ENCODE measurements around the gene SLC6A13. TPM values are rescaled to one million over a fixed set of nuclear protein-coding genes. Genes with fewer than 3 reads are reported as not detected.
"Not testable (repeated sequence)": the region's sequence is repeated elsewhere in the genome, so short reads cannot be mapped to it uniquely, and the experiment has no call there.

The SLC6A13 gene
- total RNA-seq, 4 donors from 2014 or later = 0.46 to 1.2 TPM; not detected in 2

- H3K9me3 ChIP-seq = no peaks in the 10 kb centered on the region
- no peak for DNase-seq
- TF ChIP-seq CTCF (IDR thresholded peaks at IDR 0.05) (no peak), POLR2A (IDR thresholded peaks at IDR 0.05) (no peak)
- no peaks in the 10 kb centered on the region for H3K4me1 ChIP-seq
- H3K27me3 ChIP-seq = no peaks in the 10 kb centered on the region
- H3K4me3 ChIP-seq = no peak overlapping the region
- no peaks in the 10 kb centered on the region for H3K36me3 ChIP-seq
- no peak overlapping the region for H3K27ac ChIP-seq
- intact Hi-C loops (cut with DNase I; ENCODE audit: low total_unique reads) = no loop called here
Observed at GRCh38 chr12:191541-191940, 71.1 kb downstream of the SLC6A13 start.

- H3K36me3 ChIP-seq = no peaks in the 10 kb centered on the region
- no peak for DNase-seq
- intact Hi-C loops (cut with DNase I; ENCODE audit: low total_unique reads) = no loop called here
- no peaks in the 10 kb centered on the region for H3K9me3 ChIP-seq
- H3K4me1 ChIP-seq = no peaks in the 10 kb centered on the region
- TF ChIP-seq POLR2A (IDR thresholded peaks at IDR 0.05) (no peak), CTCF (IDR thresholded peaks at IDR 0.05) (no peak)
- H3K27ac ChIP-seq = no peak overlapping the region
- no peaks in the 10 kb centered on the region for H3K27me3 ChIP-seq
- no peak overlapping the region for H3K4me3 ChIP-seq
Observed at GRCh38 chr12:190881-191280, 71.8 kb downstream of the SLC6A13 start.

- H3K4me3 ChIP-seq = no peak overlapping the region
- no peak for DNase-seq
- intact Hi-C loops (cut with DNase I; ENCODE audit: low total_unique reads) = no loop called here
- TF ChIP-seq POLR2A (IDR thresholded peaks at IDR 0.05) (no peak), CTCF (IDR thresholded peaks at IDR 0.05) (no peak)
- H3K36me3 ChIP-seq = no peaks in the 10 kb centered on the region
- H3K4me1 ChIP-seq = no peaks in the 10 kb centered on the region
- H3K27me3 ChIP-seq = no peaks in the 10 kb centered on the region
- H3K27ac ChIP-seq = no peak overlapping the region
- H3K9me3 ChIP-seq = no peaks in the 10 kb centered on the region
Observed at GRCh38 chr12:189622-189962, 73.0 kb downstream of the SLC6A13 start.

- DNase-seq = peak in 1 of 2 donors; percentile 52
- Histone ChIP-seq H3K4me3 (peak overlapping the region; percentile 39 to 40), H3K27me3 (no peaks in the 10 kb centered on the region), H3K27ac (no peak overlapping the region), H3K9me3 (no peaks in the 10 kb centered on the region), H3K36me3 (no peaks in the 10 kb centered on the region), H3K4me1 (no peaks in the 10 kb centered on the region)
- no peak for TF ChIP-seq POLR2A (IDR thresholded peaks at IDR 0.05)
- TF ChIP-seq CTCF (IDR thresholded peaks at IDR 0.05) = peak; percentile 63 to 88 (median 80)
- intact Hi-C loops (cut with DNase I; ENCODE audit: low total_unique reads) = no loop called here
Observed at GRCh38 chr12:188910-189621, 73.6 kb downstream of the SLC6A13 start.

- H3K4me1 ChIP-seq; H3K9me3 ChIP-seq; intact Hi-C loops (cut with DNase I; ENCODE audit: low total_unique reads); H3K36me3 ChIP-seq; H3K27ac ChIP-seq; DNase-seq; H3K27me3 ChIP-seq: not testable (repeated sequence)
- peak overlapping the region; percentile 39 to 40 for H3K4me3 ChIP-seq
Observed at GRCh38 chr12:187986-188909, 74.4 kb downstream of the SLC6A13 start.

All from uterus (tissue), 4 donors.